ENCODE measurements around the gene ARMC8.

Gene ARMC8

GRCh38 chr3:138205527-138205926 lies 18.4 kb downstream of the ARMC8 start:
- H3K4me1 ChIP-seq (ENCODE audit: low read depth, poor library complexity, severe bottlenecking): peaks cover 8% of the 10 kb centered on the region
- no peaks in the 10 kb centered on the region for H3K36me3 ChIP-seq (ENCODE audit: insufficient read depth)
- no peak overlapping the region for H3K4me2 ChIP-seq
- H2AFZ ChIP-seq (ENCODE audit: low read depth): no peak overlapping the region
- no peak overlapping the region for H3K27ac ChIP-seq
- TF ChIP-seq CTCF (conservative IDR thresholded peaks at IDR 0.05; ENCODE audit: low read depth, low read length): no peak
- no peaks in the 10 kb centered on the region for H4K20me1 ChIP-seq (ENCODE audit: insufficient read depth)
- no peak overlapping the region for H3K9ac ChIP-seq
- no peaks in the 10 kb centered on the region for H3K27me3 ChIP-seq (ENCODE audit: insufficient read depth, low read depth)
- peaks cover 50% of the 10 kb centered on the region for H3K79me2 ChIP-seq (ENCODE audit: insufficient read depth, low read depth)
- no peak overlapping the region for H3K4me3 ChIP-seq (IDR thresholded peaks at IDR 0.05; ENCODE audit: insufficient read depth, low read depth, low read length)

GRCh38 chr3:138206196-138206595 lies 19.1 kb downstream of the ARMC8 start:
- Histone ChIP-seq H3K4me1 (ENCODE audit: low read depth, poor library complexity, severe bottlenecking) (peaks cover 8% of the 10 kb centered on the region), H2AFZ (ENCODE audit: low read depth) (no peak overlapping the region), H3K36me3 (ENCODE audit: insufficient read depth) (no peaks in the 10 kb centered on the region), H3K27ac (no peak overlapping the region), H3K27me3 (ENCODE audit: insufficient read depth, low read depth) (no peaks in the 10 kb centered on the region), H3K4me3 (IDR thresholded peaks at IDR 0.05; ENCODE audit: insufficient read depth, low read depth, low read length) (no peak overlapping the region), H3K79me2 (ENCODE audit: insufficient read depth, low read depth) (peaks cover 44% of the 10 kb centered on the region), H3K9ac (no peak overlapping the region), H3K4me2 (no peak overlapping the region), H4K20me1 (ENCODE audit: insufficient read depth) (no peaks in the 10 kb centered on the region)
- no peak for TF ChIP-seq CTCF (conservative IDR thresholded peaks at IDR 0.05; ENCODE audit: low read depth, low read length)

GRCh38 chr3:138210528-138210927 lies 23.4 kb downstream of the ARMC8 start:
- Histone ChIP-seq H3K4me1 (ENCODE audit: low read depth, poor library complexity, severe bottlenecking) (no peaks in the 10 kb centered on the region), H3K4me3 (IDR thresholded peaks at IDR 0.05; ENCODE audit: insufficient read depth, low read depth, low read length) (no peak overlapping the region), H2AFZ (ENCODE audit: low read depth) (no peak overlapping the region), H3K27me3 (ENCODE audit: insufficient read depth, low read depth) (no peaks in the 10 kb centered on the region), H3K36me3 (ENCODE audit: insufficient read depth) (no peaks in the 10 kb centered on the region), H3K27ac (no peak overlapping the region), H3K4me2 (no peak overlapping the region), H3K79me2 (ENCODE audit: insufficient read depth, low read depth) (peaks cover 13% of the 10 kb centered on the region; the same call in 1 of the 2 replicates), H3K9ac (no peak overlapping the region), H4K20me1 (ENCODE audit: insufficient read depth) (no peaks in the 10 kb centered on the region)
- no peak for TF ChIP-seq CTCF (conservative IDR thresholded peaks at IDR 0.05; ENCODE audit: low read depth, low read length)

GRCh38 chr3:138213398-138214085 lies 26.4 kb downstream of the ARMC8 start:
- Histone ChIP-seq H3K4me3 (IDR thresholded peaks at IDR 0.05; ENCODE audit: insufficient read depth, low read depth, low read length) (no peak overlapping the region), H3K36me3 (ENCODE audit: insufficient read depth) (no peaks in the 10 kb centered on the region), H4K20me1 (ENCODE audit: insufficient read depth) (0 out of 2 replicates have a peak, but pooled peaks cover 7% of the 10 kb centered on the region), H3K9ac (no peak overlapping the region), H3K4me2 (no peak overlapping the region), H2AFZ (ENCODE audit: low read depth) (no peak overlapping the region), H3K79me2 (ENCODE audit: insufficient read depth, low read depth) (peaks cover 6% of the 10 kb centered on the region; the same call in 1 of the 2 replicates), H3K27me3 (ENCODE audit: insufficient read depth, low read depth) (no peaks in the 10 kb centered on the region), H3K27ac (no peak overlapping the region), H3K4me1 (ENCODE audit: low read depth, poor library complexity, severe bottlenecking) (no peaks in the 10 kb centered on the region)
- TF ChIP-seq CTCF (conservative IDR thresholded peaks at IDR 0.05; ENCODE audit: low read depth, low read length): no peak

Data from KMS-11 (cell line).